ENCODE results near the gene GARIN5B. TPM values are rescaled to one million over a fixed set of nuclear protein-coding genes. Genes with fewer than 3 reads are reported as not detected.

Gene GARIN5B
- total RNA-seq: not detected in 2 replicates

DNA sequence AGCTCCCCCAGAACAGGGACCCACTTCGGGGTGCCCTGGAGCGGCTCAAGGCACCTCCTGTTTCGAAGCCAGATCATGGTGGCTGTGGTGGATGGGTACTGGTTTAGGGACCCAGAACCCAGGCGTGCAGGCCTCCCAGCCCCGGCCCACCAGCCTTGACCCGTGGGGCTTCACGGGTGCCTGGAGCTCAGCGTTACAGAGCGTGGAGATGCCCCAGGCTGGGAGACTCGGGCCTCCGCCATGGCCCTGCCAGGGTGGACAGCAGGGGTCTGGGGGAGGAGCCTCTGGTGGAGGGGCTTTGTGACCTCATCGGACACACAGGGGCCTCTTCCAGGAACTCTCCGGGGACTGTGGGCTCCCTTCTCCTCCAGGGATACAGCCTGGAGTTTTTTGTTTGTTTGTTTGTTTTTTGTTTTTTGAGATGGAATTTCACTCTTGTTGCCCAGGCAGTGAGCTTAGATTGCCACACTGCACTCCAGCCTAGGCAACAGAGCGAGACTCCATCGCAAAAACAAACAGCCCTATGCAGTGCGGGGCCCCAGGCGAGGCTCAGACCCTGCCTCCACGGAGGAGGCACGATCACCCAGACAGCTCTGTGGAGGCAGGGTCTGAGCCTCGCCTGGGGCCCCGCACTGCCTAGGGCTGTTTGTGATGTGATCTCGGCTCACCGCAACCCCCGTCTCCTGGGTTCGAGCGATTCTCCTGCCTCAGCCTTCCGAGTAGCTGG, at the start of gene GARIN5B:
Gene GARIN5B, minus strand, starts transcription at position 271 of the 727 bp plus-strand sequence. Its CDS starts 194 bp downstream, at position 77.

DNA sequence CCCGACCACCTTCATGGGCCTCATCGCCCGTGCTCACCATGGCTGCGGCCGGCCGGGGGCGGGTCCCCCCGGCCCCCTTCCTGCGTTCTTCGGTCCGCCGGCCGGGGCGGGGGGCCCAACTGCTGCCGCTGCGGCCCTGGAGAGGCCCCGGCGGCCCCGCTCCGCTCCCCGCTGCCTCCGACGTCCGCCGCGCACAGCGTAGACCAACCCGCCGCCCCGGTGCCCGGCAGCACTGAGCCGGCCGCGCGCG, 44.4 kb upstream of the GARIN5B start, which contains the start of gene UBE2S:
Gene UBE2S, minus strand, starts transcription at position 239 of the 250 bp plus-strand sequence. Its CDS starts 199 bp downstream, at position 40.

GRCh38 chr19:55385724-55386492, 22.8 kb upstream of the GARIN5B start, which contains the start of gene RPL28:
Gene RPL28, plus strand, starts transcription at chr19:55385932. Its CDS starts 426 bp downstream, at chr19:55386358.

DNA sequence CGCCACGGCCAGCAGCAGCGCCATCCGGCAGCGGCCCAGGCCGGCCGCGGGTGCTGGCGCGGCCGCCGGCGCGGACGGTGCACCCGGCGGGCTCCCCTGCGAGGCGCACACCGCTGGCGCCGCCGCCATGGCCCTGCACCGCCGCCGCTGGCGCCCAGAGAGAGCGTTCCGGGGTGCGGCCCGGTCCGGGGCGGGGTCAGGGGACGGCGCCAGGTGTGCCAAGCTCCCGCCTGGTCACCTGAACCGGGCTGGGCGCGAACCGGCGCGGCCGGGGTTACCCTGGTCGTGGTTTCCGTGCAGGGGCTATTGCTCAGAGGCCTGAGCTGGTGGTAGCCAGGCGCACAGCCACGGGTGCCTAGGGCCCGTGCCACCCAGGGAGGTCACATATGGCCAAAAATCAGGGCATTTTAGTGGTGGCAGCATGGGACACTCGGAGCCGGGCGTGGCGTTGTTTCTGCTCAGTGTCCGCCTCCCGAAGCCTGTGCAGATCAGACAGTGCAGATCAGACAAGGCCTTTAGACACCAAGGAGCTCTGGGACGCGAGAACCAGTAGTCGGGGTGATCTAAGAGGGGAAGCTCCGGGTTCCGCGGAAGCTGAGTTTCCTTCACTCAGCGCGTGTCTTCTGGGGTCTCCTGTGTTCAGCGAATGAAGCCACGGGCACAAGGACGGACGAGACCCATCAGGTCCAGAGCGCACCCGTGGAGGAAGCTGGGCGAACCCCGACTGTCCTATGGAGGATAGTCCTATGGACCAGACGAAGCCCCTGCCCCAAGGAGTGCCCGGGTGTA, 21.3 kb upstream of the GARIN5B start, which contains the start of gene TMEM238:
Gene TMEM238, minus strand, starts transcription at position 162 of the 789 bp plus-strand sequence. Its CDS starts 33 bp downstream, at position 129.

GRCh38 chr19:55376241-55376933, 13.3 kb upstream of the GARIN5B start, which contains the start of gene TMEM190:
Gene TMEM190, plus strand, starts transcription at chr19:55376826. Its CDS starts 28 bp downstream, at chr19:55376854.

GRCh38 chr19:55370305-55370988, 7.4 kb upstream of the GARIN5B start, which contains the start of gene IL11:
Gene IL11, minus strand, starts transcription at chr19:55370463. Its CDS starts 153 bp downstream, at chr19:55370310.

DNA sequence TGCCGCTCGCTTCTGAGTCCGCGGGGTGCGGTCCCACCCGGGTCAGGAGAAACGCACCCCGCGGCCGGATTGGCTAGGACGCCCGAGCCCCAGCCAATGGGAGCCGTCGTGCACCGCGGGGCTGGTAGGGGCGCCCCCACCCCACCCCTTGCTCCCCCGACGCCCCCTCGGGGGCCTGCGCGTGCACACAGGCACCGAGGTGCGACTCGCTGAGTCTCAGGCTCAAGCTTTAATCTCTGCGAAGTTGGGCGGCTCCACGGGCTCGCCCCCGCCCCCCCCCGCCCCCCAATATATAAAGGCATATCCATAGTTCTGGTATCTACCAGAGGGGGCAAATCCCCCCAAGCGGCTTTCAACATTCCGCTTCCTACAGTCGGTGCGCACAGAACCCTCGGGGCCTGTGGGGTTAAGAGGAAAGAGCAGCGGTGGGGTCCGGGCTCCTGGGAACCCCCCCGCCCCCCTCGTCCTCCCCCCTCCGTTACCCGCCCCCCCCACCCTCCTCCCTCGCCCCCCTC, 8.3 kb downstream of the GARIN5B start, which contains the start of gene COX6B2:
Gene COX6B2, minus strand, starts transcription at position 22 of the 515 bp plus-strand sequence. CDS start 198 bp downstream, outside the sequence.

DNA sequence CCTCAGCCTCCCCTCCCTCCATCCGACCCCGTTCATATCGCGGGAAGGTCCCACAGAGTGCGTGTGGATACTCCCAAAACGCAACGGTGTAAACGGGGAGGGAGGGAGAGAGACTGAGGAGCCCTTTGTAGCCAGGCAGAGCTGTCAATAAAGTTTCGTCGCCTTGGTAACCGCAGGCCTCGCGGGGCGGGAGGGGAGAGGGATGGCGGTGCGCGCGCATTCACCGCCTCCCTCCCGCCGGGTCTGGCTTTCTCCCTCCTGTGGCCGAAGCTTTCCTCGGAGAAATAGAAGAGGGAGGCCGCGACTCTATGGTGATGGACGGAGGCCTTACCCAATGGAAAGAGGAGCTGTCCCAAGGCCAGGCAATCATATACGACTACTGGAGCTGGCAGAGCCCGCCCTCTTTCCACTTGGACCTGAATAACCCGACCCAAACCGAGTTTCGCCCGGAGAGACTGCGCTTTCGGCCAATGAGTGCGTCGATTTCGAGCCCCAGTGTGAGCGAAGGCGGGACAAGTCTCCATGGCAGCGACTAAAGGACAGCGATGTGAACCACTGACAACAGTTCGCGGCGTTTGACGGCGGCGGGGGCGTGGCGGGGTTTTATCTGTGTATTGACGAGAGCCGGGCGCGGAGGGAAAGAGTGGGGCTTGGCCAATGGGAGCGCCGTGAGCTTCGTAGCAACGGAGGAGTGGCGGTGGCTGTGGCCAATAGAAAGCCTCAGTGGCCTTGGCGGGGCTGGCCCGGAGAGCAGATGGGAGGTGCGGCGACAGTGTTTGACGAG, 23.8 kb downstream of the GARIN5B start, which contains the start of gene KMT5C:
Gene KMT5C, plus strand, starts transcription at position 772 of the 784 bp plus-strand sequence. CDS start 2,061 bp downstream, outside the sequence.

DNA sequence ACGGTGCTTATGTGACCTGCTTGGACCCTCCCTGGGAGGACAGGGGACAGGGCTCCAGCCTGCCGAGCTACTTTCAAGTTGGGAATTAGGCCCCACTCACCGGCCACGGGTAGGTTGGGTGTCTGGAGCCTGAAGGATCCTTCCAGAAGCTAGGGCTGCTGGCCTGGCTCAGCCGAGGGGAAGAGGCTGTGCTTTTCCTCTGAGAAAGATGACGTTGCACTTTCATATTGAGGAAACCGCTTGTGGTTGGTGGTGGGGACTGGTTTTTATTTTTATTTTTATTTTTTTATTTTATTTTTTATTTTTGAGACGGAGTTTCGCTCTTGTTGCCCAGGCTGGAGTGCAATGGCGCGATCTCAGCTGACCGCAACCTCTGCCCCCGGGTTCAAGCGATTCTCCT, 37.9 kb downstream of the GARIN5B start, which contains the start of gene TMEM150B:
Gene TMEM150B, minus strand, starts transcription at position 170 of the 400 bp plus-strand sequence. CDS start 4,305 bp downstream, outside the sequence.

Other genes starting within 250 kb of the GARIN5B start
- 56.1 and 64.4 TPM in 2 replicates for gene PPP1R12C, start 245.6 kb downstream of the GARIN5B start, total RNA-seq
- gene TNNT1, start 214.1 kb downstream of the GARIN5B start, total RNA-seq: 1.0 and 2.9 TPM in 2 replicates
- gene TNNI3, start 205.5 kb downstream of the GARIN5B start, total RNA-seq: not detected in 2 replicates
- 0.27 and 0.29 TPM in 2 replicates for gene DNAAF3, start 196.6 kb downstream of the GARIN5B start, total RNA-seq
- 0.07 TPM in 1 of 2 replicates, not detected in the other for gene SYT5, start 183.0 kb downstream of the GARIN5B start, total RNA-seq
- 0.22 and 0.53 TPM in 2 replicates for gene PTPRH, start 153.8 kb downstream of the GARIN5B start, total RNA-seq
- gene TMEM86B, start 134.5 kb downstream of the GARIN5B start, total RNA-seq: 1.4 and 1.7 TPM in 2 replicates
- 43.8 and 52.8 TPM in 2 replicates for gene PPP6R1, start 104.2 kb downstream of the GARIN5B start, total RNA-seq
- gene HSPBP1, start 83.2 kb downstream of the GARIN5B start, total RNA-seq: 28.6 and 31.8 TPM in 2 replicates
- gene BRSK1, start 79.3 kb downstream of the GARIN5B start, total RNA-seq: 1.6 TPM in 1 of 2 replicates, not detected in the other
- not detected in 2 replicates for gene TMEM150B, start 37.9 kb downstream of the GARIN5B start, total RNA-seq
- gene KMT5C, start 23.4 kb downstream of the GARIN5B start, total RNA-seq: 5.0 and 5.7 TPM in 2 replicates
- gene COX6B2, start 8.5 kb downstream of the GARIN5B start, total RNA-seq: 0.29 TPM in 1 of 2 replicates, not detected in the other
- gene IL11, start 7.2 kb upstream of the GARIN5B start, total RNA-seq: not detected in 2 replicates
- gene TMEM190, start 13.6 kb upstream of the GARIN5B start, total RNA-seq: not detected in 2 replicates
- gene TMEM238, start 21.0 kb upstream of the GARIN5B start, total RNA-seq: not detected in 2 replicates
- gene RPL28, start 22.7 kb upstream of the GARIN5B start, total RNA-seq: 346 and 438 TPM in 2 replicates
- 110 and 177 TPM in 2 replicates for gene UBE2S, start 44.5 kb upstream of the GARIN5B start, total RNA-seq
- not detected in 2 replicates for gene SHISA7, start 80.0 kb upstream of the GARIN5B start, total RNA-seq
- gene ISOC2, start 98.4 kb upstream of the GARIN5B start, total RNA-seq: 33.5 and 43.0 TPM in 2 replicates
- not detected in 2 replicates for gene C19orf85, start 101.5 kb upstream of the GARIN5B start, total RNA-seq
- gene ZNF628, start 113.4 kb upstream of the GARIN5B start, total RNA-seq: 2.4 and 3.2 TPM in 2 replicates
- gene NAT14, start 121.9 kb upstream of the GARIN5B start, total RNA-seq: 8.9 and 9.6 TPM in 2 replicates
- gene SSC5D, start 125.2 kb upstream of the GARIN5B start, total RNA-seq: 0.27 and 0.79 TPM in 2 replicates
- gene SBK2, start 173.9 kb upstream of the GARIN5B start, total RNA-seq: not detected in 2 replicates
- 0.27 and 0.65 TPM in 2 replicates for gene SBK3, start 182.3 kb upstream of the GARIN5B start, total RNA-seq
- gene ZNF579, start 217.6 kb upstream of the GARIN5B start, total RNA-seq: 4.1 and 5.1 TPM in 2 replicates
- 3.2 and 4.2 TPM in 2 replicates for gene FIZ1, start 236.3 kb upstream of the GARIN5B start, total RNA-seq
- 7.2 and 9.0 TPM in 2 replicates for gene ZNF524, start 237.0 kb upstream of the GARIN5B start, total RNA-seq
- gene ZNF865, start 242.4 kb upstream of the GARIN5B start, total RNA-seq: 1.6 and 1.8 TPM in 2 replicates